Astrocyte of the cerebellum (primary cell): ENCODE measurements around the gene ZNF732.
A peak's percentile ranks its signal among the peaks of the same experiment; 100 is the strongest.

ENCODE experiments used
- DNase-seq: peaks from one replicate; pipeline ENCODE4 v3.0.0-alpha.2; 2011; ENCODE audit warnings: low read depth
- H3K4me3 ChIP-seq: 2 replicates; pipeline ENCODE4 v1.5.1; 2011; ENCODE audit warnings: mild to moderate bottlenecking, low read depth, low read length, moderate library complexity
- CTCF ChIP-seq: IDR thresholded peaks from 2 replicates; pipeline ENCODE4 v1.5.1; 2012; ENCODE audit warnings: low read length, low read depth, moderate library complexity, mild to moderate bottlenecking; ENCODE audit errors: missing control alignments
- in situ Hi-C: cut with HindIII; loops from 2 replicates; pipeline ENCODE4 v1.10.0; 2017; ENCODE audit warnings: low sequenced_read_pairs

The ZNF732 gene

GRCh38 chr4:304969-305680 is at the start of gene ZNF732:
TSS of gene ZNF732 (minus strand) at chr4:305474. CDS start at chr4:305310, 164 bp downstream.
- in situ Hi-C loops, result no loop called here
- DNase-seq, result peak; percentile 16
- TF ChIP-seq CTCF, result no peak
- H3K4me3 ChIP-seq, result peak within 1 kb of the TSS; percentile 49

GRCh38 chr4:340011-340410 is 34.7 kb upstream of the ZNF732 start:
- no peak overlapping the region for H3K4me3 ChIP-seq
- in situ Hi-C loops, result no loop called here
- no peak for DNase-seq
- TF ChIP-seq CTCF, result peak; percentile 18

- peak overlapping the region; percentile 87 for H3K4me3 ChIP-seq
- TF ChIP-seq CTCF, result no peak
- DNase-seq, result no peak
- in situ Hi-C loops, result no loop called here
These were observed 33.5 kb upstream of the ZNF732 start for GRCh38 chr4:338759-339097.

- peak; percentile 6 for DNase-seq
- TF ChIP-seq CTCF, result no peak
- in situ Hi-C loops, result no loop called here
- H3K4me3 ChIP-seq, result peak overlapping the region; percentile 87
These were observed 32.9 kb upstream of the ZNF732 start for GRCh38 chr4:337932-338758.

- TF ChIP-seq CTCF, result no peak
- H3K4me3 ChIP-seq, result peak within 1 kb of the TSS; percentile 87
- peak; percentile 93 for DNase-seq
- in situ Hi-C loops, result no loop called here
These were observed 32.1 kb upstream of the ZNF732 start, which contains the start of gene ZNF141 for GRCh38 chr4:337143-337931. TSS of gene ZNF141 (plus strand) at chr4:337814. CDS start at chr4:337984, 170 bp downstream.

- H3K4me3 ChIP-seq, result peak overlapping the region; percentile 87
- DNase-seq, result no peak
- no peak for TF ChIP-seq CTCF
- in situ Hi-C loops, result no loop called here
These were observed 31.5 kb upstream of the ZNF732 start for GRCh38 chr4:336893-337142.
